Limb (tissue), 2 donors: ENCODE results near the gene ACTRT3.

ENCODE experiments used
- DNase-seq, 2 donors: peaks; one replicate each; pipeline ENCODE4 v3.0.0-alpha.2; 2016; ENCODE audit errors: extremely low spot score in 2 of 2

ACTRT3 gene

GRCh38 chr3:169769287-169770181, at the start of gene ACTRT3:
TSS of gene ACTRT3 (minus strand) at chr3:169769561. CDS start at chr3:169769520, 41 bp downstream.
- DNase-seq, result peak; percentile 72 to 84

GRCh38 chr3:169818316-169818715, 49.0 kb upstream of the ACTRT3 start:
- no peak for DNase-seq

- no peak for DNase-seq
These were observed 46.3 kb upstream of the ACTRT3 start for GRCh38 chr3:169815590-169816150.

GRCh38 chr3:169813757-169814517, 44.6 kb upstream of the ACTRT3 start:
- DNase-seq, result no peak

GRCh38 chr3:169813278-169813677, 43.9 kb upstream of the ACTRT3 start:
- DNase-seq, result no peak

- DNase-seq, result peak; percentile 80 to 83
These were observed 43.2 kb upstream of the ACTRT3 start, which contains the start of the genes LRRC34 and LRRIQ4 for GRCh38 chr3:169812332-169813235. TSS of gene LRRC34 (minus strand) at chr3:169812904. CDS start at chr3:169812548, 356 bp downstream. TSS of gene LRRIQ4 (plus strand) at chr3:169812870. CDS start at chr3:169821922, 9,052 bp downstream.

GRCh38 chr3:169811631-169812331, 42.4 kb upstream of the ACTRT3 start:
- DNase-seq, result peak in 1 of 2 donors; percentile 39

GRCh38 chr3:169809230-169809795, 40.0 kb upstream of the ACTRT3 start:
- no peak for DNase-seq

- DNase-seq, result no peak
These were observed 35.3 kb upstream of the ACTRT3 start for GRCh38 chr3:169804681-169805080.

- DNase-seq, result no peak
These were observed 23.0 kb upstream of the ACTRT3 start for GRCh38 chr3:169792359-169792758.

GRCh38 chr3:169790687-169791429, 21.5 kb upstream of the ACTRT3 start:
- DNase-seq, result no peak

GRCh38 chr3:169790219-169790618, 20.9 kb upstream of the ACTRT3 start:
- DNase-seq, result no peak

- DNase-seq, result no peak
These were observed 18.4 kb upstream of the ACTRT3 start for GRCh38 chr3:169787791-169788190.

- no peak for DNase-seq
These were observed 17.8 kb upstream of the ACTRT3 start for GRCh38 chr3:169787120-169787519.

GRCh38 chr3:169781209-169781855, 12.0 kb upstream of the ACTRT3 start:
- DNase-seq, result no peak

GRCh38 chr3:169780742-169781141, 11.4 kb upstream of the ACTRT3 start:
- DNase-seq, result no peak

GRCh38 chr3:169777822-169778221, 8.5 kb upstream of the ACTRT3 start:
- no peak for DNase-seq

- no peak for DNase-seq
These were observed 4.8 kb upstream of the ACTRT3 start for GRCh38 chr3:169774186-169774585.
